HepG2 (cell line): ENCODE data around the gene NOCT. TPM values are rescaled to one million over a fixed set of nuclear protein-coding genes. Genes with fewer than 3 reads are reported as not detected.

ENCODE experiments used
- FOXA1 ChIP-seq, 2 experiments: fragments of 450-650 bp in 1 of 2; sonication (generic) in 1 of 2; formaldehyde crosslinking in 1 of 2; IDR thresholded peaks; 2 replicates each; pipeline versions ENCODE4 v1.4.0 to v1.6.1; 2016 to 2020; ENCODE audit warnings: missing genetic modification reagents in 1 of 2
- RELA ChIP-seq: sonication (generic); formaldehyde crosslinking; IDR thresholded peaks from 2 replicates; pipeline ENCODE4 v1.4.0; 2020; ENCODE audit warnings: missing genetic modification reagents
- SALL1 ChIP-seq: sonication (generic); formaldehyde crosslinking; IDR thresholded peaks from 2 replicates; pipeline ENCODE4 v1.8.0; 2022; ENCODE audit warnings: mild to moderate bottlenecking, missing genetic modification reagents
- ZNF256 ChIP-seq: sonication (generic); formaldehyde crosslinking; conservative IDR thresholded peaks from 2 replicates; pipeline ENCODE4 v1.4.0; 2020; ENCODE audit warnings: missing genetic modification reagents
- ZNF619 ChIP-seq: sonication (generic); formaldehyde crosslinking; IDR thresholded peaks from 2 replicates; pipeline ENCODE4 v1.4.0; 2020; ENCODE audit warnings: mild to moderate bottlenecking, missing genetic modification reagents
- polyA plus RNA-seq, 8 experiments: library from polyadenylated mRNA; depleted of rRNA in 3 of 8; stranded (reverse) in 7 of 8; unstranded in 1 of 8; fragments of >200 nt; fragmentation: Illumina TruSeq in 4 of 8; extraction: Trizol in 4 of 8; gene quantifications; 2 replicates each; pipeline versions ENCODE4 v1.2.1 to v1.2.3, GENCODE V29; 2011 to 2016; ENCODE audit warnings: low read depth in 4 of 8, missing spikeins in 1 of 8, mixed read lengths in 1 of 8; ENCODE audit not compliant: insufficient read depth in 1 of 8
- total RNA-seq, 5 experiments: library from RNA; depleted of rRNA; stranded (reverse); fragments of >200 nt; fragmentation: Illumina TruSeq; extraction: Trizol; gene quantifications; 2 replicates each; pipeline ENCODE4 v1.2.3, GENCODE V29; 2016; ENCODE audit warnings: low read depth in 1 of 5
- TF ChIP-seq, protein P1 (sequence below): sonication (generic); formaldehyde crosslinking; IDR thresholded peaks from 2 replicates; pipeline ENCODE4 v1.4.0; 2020; ENCODE audit warnings: missing genetic modification reagents
- TF ChIP-seq, protein P2 (sequence below): sonication (generic); formaldehyde crosslinking; IDR thresholded peaks from 2 replicates; pipeline ENCODE4 v1.5.0; 2020; ENCODE audit warnings: mild to moderate bottlenecking, missing genetic modification reagents
- TF ChIP-seq, protein P3 (sequence below): IDR thresholded peaks from 2 replicates; pipeline ENCODE4 v1.6.1; 2016; ENCODE audit warnings: low read depth
- TF ChIP-seq, protein P4 (sequence below): sonication (generic); formaldehyde crosslinking; IDR thresholded peaks from 2 replicates; pipeline ENCODE4 v1.4.0; 2020; ENCODE audit warnings: missing genetic modification reagents
- TF ChIP-seq, protein P5 (sequence below), 2 experiments: fragments of 450-650 bp in 1 of 2; sonication (generic) in 1 of 2; formaldehyde crosslinking in 1 of 2; IDR thresholded peaks; 2 replicates each; pipeline versions ENCODE4 v1.6.1 to v1.8.0; 2016 to 2022; ENCODE audit warnings: antibody characterized with exemption in 1 of 2, mild to moderate bottlenecking in 1 of 2, missing genetic modification reagents in 1 of 2

The NOCT gene
- total and polyA plus RNA-seq, 2 of the 13 experiments (the other 11 are each of a cell fraction or from before 2014, with no cell fraction given): 3.6 to 13.1 TPM

DNA sequence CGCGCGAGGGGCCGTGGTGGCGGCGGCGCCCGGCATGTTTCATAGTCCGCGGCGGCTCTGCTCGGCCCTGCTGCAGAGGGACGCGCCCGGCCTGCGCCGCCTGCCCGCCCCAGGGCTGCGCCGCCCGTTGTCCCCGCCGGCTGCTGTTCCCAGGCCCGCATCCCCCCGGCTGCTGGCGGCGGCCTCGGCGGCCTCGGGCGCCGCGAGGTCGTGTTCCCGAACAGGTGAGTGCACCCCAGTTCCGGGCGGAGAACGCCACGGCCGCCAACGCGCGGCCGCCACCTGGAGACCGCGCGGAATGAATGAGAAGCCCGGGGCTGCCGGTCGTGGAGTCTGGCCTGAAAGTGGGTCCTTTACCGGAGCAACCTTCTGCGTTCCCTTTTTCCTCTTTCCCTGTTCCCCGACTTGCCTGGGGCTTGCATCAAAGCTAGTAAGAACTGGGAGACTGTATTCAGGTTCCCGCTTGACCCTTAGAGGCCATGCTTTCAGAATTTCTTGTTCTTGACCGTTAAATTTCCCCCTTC, 429 bp downstream of the NOCT start (continued):
- TF ChIP-seq, protein P1, sequence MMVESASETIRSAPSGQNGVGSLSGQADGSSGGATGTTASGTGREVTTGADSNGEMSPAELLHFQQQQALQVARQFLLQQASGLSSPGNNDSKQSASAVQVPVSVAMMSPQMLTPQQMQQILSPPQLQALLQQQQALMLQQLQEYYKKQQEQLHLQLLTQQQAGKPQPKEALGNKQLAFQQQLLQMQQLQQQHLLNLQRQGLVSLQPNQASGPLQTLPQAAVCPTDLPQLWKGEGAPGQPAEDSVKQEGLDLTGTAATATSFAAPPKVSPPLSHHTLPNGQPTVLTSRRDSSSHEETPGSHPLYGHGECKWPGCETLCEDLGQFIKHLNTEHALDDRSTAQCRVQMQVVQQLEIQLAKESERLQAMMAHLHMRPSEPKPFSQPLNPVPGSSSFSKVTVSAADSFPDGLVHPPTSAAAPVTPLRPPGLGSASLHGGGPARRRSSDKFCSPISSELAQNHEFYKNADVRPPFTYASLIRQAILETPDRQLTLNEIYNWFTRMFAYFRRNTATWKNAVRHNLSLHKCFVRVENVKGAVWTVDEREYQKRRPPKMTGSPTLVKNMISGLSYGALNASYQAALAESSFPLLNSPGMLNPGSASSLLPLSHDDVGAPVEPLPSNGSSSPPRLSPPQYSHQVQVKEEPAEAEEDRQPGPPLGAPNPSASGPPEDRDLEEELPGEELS (CRISPR knock-in tag): no peak
- TF ChIP-seq SALL1 (CRISPR knock-in tag): no peak
- TF ChIP-seq, protein P2, sequence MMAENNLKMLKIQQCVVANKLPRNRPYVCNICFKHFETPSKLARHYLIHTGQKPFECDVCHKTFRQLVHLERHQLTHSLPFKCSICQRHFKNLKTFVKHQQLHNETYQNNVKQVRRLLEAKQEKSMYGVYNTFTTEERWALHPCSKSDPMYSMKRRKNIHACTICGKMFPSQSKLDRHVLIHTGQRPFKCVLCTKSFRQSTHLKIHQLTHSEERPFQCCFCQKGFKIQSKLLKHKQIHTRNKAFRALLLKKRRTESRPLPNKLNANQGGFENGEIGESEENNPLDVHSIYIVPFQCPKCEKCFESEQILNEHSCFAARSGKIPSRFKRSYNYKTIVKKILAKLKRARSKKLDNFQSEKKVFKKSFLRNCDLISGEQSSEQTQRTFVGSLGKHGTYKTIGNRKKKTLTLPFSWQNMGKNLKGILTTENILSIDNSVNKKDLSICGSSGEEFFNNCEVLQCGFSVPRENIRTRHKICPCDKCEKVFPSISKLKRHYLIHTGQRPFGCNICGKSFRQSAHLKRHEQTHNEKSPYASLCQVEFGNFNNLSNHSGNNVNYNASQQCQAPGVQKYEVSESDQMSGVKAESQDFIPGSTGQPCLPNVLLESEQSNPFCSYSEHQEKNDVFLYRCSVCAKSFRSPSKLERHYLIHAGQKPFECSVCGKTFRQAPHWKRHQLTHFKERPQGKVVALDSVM (CRISPR knock-in tag): 0 out of 2 replicates have a peak, but pooled peaks have one; percentile 0
- TF ChIP-seq ZNF619 (CRISPR knock-in tag): no peak
- TF ChIP-seq, protein P3, sequence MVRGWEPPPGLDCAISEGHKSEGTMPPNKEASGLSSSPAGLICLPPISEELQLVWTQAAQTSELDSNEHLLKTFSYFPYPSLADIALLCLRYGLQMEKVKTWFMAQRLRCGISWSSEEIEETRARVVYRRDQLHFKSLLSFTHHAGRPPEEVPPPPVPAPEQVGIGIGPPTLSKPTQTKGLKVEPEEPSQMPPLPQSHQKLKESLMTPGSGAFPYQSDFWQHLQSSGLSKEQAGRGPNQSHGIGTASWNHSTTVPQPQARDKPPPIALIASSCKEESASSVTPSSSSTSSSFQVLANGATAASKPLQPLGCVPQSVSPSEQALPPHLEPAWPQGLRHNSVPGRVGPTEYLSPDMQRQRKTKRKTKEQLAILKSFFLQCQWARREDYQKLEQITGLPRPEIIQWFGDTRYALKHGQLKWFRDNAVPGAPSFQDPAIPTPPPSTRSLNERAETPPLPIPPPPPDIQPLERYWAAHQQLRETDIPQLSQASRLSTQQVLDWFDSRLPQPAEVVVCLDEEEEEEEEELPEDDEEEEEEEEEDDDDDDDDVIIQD (CRISPR knock-in tag): no peak
- TF ChIP-seq, protein P4, sequence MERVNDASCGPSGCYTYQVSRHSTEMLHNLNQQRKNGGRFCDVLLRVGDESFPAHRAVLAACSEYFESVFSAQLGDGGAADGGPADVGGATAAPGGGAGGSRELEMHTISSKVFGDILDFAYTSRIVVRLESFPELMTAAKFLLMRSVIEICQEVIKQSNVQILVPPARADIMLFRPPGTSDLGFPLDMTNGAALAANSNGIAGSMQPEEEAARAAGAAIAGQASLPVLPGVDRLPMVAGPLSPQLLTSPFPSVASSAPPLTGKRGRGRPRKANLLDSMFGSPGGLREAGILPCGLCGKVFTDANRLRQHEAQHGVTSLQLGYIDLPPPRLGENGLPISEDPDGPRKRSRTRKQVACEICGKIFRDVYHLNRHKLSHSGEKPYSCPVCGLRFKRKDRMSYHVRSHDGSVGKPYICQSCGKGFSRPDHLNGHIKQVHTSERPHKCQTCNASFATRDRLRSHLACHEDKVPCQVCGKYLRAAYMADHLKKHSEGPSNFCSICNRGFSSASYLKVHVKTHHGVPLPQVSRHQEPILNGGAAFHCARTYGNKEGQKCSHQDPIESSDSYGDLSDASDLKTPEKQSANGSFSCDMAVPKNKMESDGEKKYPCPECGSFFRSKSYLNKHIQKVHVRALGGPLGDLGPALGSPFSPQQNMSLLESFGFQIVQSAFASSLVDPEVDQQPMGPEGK: no peak
- TF ChIP-seq RELA (CRISPR knock-in tag): no peak
- TF ChIP-seq ZNF256 (CRISPR knock-in tag): no peak
- TF ChIP-seq, protein P5, sequence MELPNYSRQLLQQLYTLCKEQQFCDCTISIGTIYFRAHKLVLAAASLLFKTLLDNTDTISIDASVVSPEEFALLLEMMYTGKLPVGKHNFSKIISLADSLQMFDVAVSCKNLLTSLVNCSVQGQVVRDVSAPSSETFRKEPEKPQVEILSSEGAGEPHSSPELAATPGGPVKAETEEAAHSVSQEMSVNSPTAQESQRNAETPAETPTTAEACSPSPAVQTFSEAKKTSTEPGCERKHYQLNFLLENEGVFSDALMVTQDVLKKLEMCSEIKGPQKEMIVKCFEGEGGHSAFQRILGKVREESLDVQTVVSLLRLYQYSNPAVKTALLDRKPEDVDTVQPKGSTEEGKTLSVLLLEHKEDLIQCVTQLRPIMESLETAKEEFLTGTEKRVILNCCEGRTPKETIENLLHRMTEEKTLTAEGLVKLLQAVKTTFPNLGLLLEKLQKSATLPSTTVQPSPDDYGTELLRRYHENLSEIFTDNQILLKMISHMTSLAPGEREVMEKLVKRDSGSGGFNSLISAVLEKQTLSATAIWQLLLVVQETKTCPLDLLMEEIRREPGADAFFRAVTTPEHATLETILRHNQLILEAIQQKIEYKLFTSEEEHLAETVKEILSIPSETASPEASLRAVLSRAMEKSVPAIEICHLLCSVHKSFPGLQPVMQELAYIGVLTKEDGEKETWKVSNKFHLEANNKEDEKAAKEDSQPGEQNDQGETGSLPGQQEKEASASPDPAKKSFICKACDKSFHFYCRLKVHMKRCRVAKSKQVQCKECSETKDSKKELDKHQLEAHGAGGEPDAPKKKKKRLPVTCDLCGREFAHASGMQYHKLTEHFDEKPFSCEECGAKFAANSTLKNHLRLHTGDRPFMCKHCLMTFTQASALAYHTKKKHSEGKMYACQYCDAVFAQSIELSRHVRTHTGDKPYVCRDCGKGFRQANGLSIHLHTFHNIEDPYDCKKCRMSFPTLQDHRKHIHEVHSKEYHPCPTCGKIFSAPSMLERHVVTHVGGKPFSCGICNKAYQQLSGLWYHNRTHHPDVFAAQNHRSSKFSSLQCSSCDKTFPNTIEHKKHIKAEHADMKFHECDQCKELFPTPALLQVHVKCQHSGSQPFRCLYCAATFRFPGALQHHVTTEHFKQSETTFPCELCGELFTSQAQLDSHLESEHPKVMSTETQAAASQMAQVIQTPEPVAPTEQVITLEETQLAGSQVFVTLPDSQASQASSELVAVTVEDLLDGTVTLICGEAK (IDR thresholded peaks at IDR 0.05): no peak
- TF ChIP-seq, protein P5 (CRISPR knock-in tag; IDR thresholded peaks at IDR 0.05): no peak
- no peak for TF ChIP-seq FOXA1 (IDR thresholded peaks at IDR 0.05)
- no peak for TF ChIP-seq FOXA1 (CRISPR knock-in tag; IDR thresholded peaks at IDR 0.05)
